ENCODE results near the gene KLF2. TPM values are rescaled to one million over a fixed set of nuclear protein-coding genes. Genes with fewer than 3 reads are reported as not detected.

KLF2 gene
- total RNA-seq, 1 donor = 3.0 TPM

GRCh38 chr19:16366056-16366432 lies 41.4 kb downstream of the KLF2 start:
- no peak for DNase-seq (ENCODE audit: low read depth)
- no peak overlapping the region for H3K4me3 ChIP-seq (ENCODE audit: low read depth, low read length)

GRCh38 chr19:16366433-16367260 lies 42.0 kb downstream of the KLF2 start:
- no peak for TF ChIP-seq CTCF (IDR thresholded peaks at IDR 0.05; ENCODE audit: insufficient read depth, low read depth, low read length)
- peak; percentile 79 for DNase-seq (ENCODE audit: low read depth)
- no peak overlapping the region for H3K4me3 ChIP-seq (ENCODE audit: low read depth, low read length)

More at GRCh38 chr19:16366056-16366432, 41.4 kb downstream of the KLF2 start:
- no peak for TF ChIP-seq CTCF (IDR thresholded peaks at IDR 0.05; ENCODE audit: insufficient read depth, low read depth, low read length)

GRCh38 chr19:16367261-16367683 lies 42.6 kb downstream of the KLF2 start:
- no peak for TF ChIP-seq CTCF (IDR thresholded peaks at IDR 0.05; ENCODE audit: insufficient read depth, low read depth, low read length)
- H3K4me3 ChIP-seq (ENCODE audit: low read depth, low read length) = no peak overlapping the region
- DNase-seq (ENCODE audit: low read depth) = no peak

- no peak for DNase-seq (ENCODE audit: low read depth)
- no peak overlapping the region for H3K4me3 ChIP-seq (ENCODE audit: low read depth, low read length)
- no peak for TF ChIP-seq CTCF (IDR thresholded peaks at IDR 0.05; ENCODE audit: insufficient read depth, low read depth, low read length)
These were observed 44.0 kb downstream of the KLF2 start for GRCh38 chr19:16368385-16369305.

- no peak for TF ChIP-seq CTCF (IDR thresholded peaks at IDR 0.05; ENCODE audit: insufficient read depth, low read depth, low read length)
- DNase-seq (ENCODE audit: low read depth) = no peak
- no peak overlapping the region for H3K4me3 ChIP-seq (ENCODE audit: low read depth, low read length)
These were observed 44.7 kb downstream of the KLF2 start for GRCh38 chr19:16369306-16369663.

GRCh38 chr19:16369664-16370576 lies 45.3 kb downstream of the KLF2 start:
- no peak for DNase-seq (ENCODE audit: low read depth)
- no peak overlapping the region for H3K4me3 ChIP-seq (ENCODE audit: low read depth, low read length)
- no peak for TF ChIP-seq CTCF (IDR thresholded peaks at IDR 0.05; ENCODE audit: insufficient read depth, low read depth, low read length)

All from fibroblast of villous mesenchyme (primary cell).